ENCODE measurements around the gene SRSF10. TPM values are rescaled to one million over a fixed set of nuclear protein-coding genes. Genes with fewer than 3 reads are reported as not detected.
A peak's percentile ranks its signal among the peaks of the same experiment; 100 is the strongest.

SRSF10 gene
- total RNA-seq = 100 to 1,000 TPM in 4 of 7 donors, 10 to 100 TPM in 3; 89.4 to 146 (median 102) TPM
- 10 to 100 TPM; 54.5 to 65.9 (median 64.0) TPM for polyA plus RNA-seq
- long read RNA-seq, donor 1, transcript SRSF10-212 (3 exons, 790 nt) = major isoform, 12 of 35 reads
- long read RNA-seq, donor 1, partial matches to known transcripts = 15 of 35 reads
- long read RNA-seq, donor 1, other reads (novel, unspliced or antisense) = 5 of 35 reads
- long read RNA-seq, donor 2, partial matches to known transcripts = 9 of 22 reads
- long read RNA-seq, donor 2, other reads (novel, unspliced or antisense) = 10 of 22 reads

GRCh38 chr1:23979881-23980727 is at the start of gene SRSF10:
SRSF10 (minus strand) TSS chr1:23980327; CDS start chr1:23980255, 72 bp downstream.
- intact Hi-C loops (cut with DNase I; ENCODE audit: low total_unique reads) = no loop called here
- Histone ChIP-seq H3K9me3 (no peaks in the 10 kb centered on the region), H3K4me3 (peak within 1 kb of the TSS; percentile 79 to 92 (median 87)), H3K27ac (peak within 1 kb of the TSS; percentile 96 to 98 (median 97)), H3K36me3 (peaks cover 0 to 11% (median 2%) of the 10 kb centered on the region in 6 donors), H3K4me1 (peaks cover 30 to 62% (median 59%) of the 10 kb centered on the region in 6 donors), H3K27me3 (replicated peaks in 1 of 7) (no peaks in the 10 kb centered on the region)
- DNase-seq = peak; percentile 99
- WGBS, 5 donors = 0 to 1% (median 1%) methylated on average over 60 to 84 of the region's 84 CpGs
- TF ChIP-seq, protein P1, sequence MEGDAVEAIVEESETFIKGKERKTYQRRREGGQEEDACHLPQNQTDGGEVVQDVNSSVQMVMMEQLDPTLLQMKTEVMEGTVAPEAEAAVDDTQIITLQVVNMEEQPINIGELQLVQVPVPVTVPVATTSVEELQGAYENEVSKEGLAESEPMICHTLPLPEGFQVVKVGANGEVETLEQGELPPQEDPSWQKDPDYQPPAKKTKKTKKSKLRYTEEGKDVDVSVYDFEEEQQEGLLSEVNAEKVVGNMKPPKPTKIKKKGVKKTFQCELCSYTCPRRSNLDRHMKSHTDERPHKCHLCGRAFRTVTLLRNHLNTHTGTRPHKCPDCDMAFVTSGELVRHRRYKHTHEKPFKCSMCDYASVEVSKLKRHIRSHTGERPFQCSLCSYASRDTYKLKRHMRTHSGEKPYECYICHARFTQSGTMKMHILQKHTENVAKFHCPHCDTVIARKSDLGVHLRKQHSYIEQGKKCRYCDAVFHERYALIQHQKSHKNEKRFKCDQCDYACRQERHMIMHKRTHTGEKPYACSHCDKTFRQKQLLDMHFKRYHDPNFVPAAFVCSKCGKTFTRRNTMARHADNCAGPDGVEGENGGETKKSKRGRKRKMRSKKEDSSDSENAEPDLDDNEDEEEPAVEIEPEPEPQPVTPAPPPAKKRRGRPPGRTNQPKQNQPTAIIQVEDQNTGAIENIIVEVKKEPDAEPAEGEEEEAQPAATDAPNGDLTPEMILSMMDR (IDR thresholded peaks at IDR 0.05 in 8 of 11, conservative IDR thresholded peaks at IDR 0.05 in 3 of 11) = peak in 10 of 11 experiments; percentile 15 to 79 (median 61)
- TF ChIP-seq POLR2AphosphoS5 (IDR thresholded peaks at IDR 0.05) (peak; percentile 100), POLR2A (IDR thresholded peaks at IDR 0.05) (peak; percentile 80 to 98 (median 98))

GRCh38 chr1:24027838-24028468 is 47.8 kb upstream of the SRSF10 start:
- H3K27ac ChIP-seq = no peak overlapping the region
- no peaks in the 10 kb centered on the region for H3K36me3 ChIP-seq
- H3K4me1 ChIP-seq = no peaks in the 10 kb centered on the region
- no peak overlapping the region for H3K4me3 ChIP-seq
- intact Hi-C loops (cut with DNase I; ENCODE audit: low total_unique reads) = no loop called here
- WGBS, 5 donors = 78 to 93% (median 83%) methylated on average over 4 of the region's 4 CpGs
- TF ChIP-seq, protein P1 (IDR thresholded peaks at IDR 0.05 in 8 of 11, conservative IDR thresholded peaks at IDR 0.05 in 3 of 11) = peak in 8 of 11 experiments; percentile 8 to 42 (median 34)
- TF ChIP-seq POLR2AphosphoS5 (IDR thresholded peaks at IDR 0.05) = no peak
- TF ChIP-seq POLR2A (IDR thresholded peaks at IDR 0.05) = no peak
- no peak for DNase-seq
- no peaks in the 10 kb centered on the region for H3K9me3 ChIP-seq
- no peaks in the 10 kb centered on the region for H3K27me3 ChIP-seq (replicated peaks in 1 of 7)

DNA sequence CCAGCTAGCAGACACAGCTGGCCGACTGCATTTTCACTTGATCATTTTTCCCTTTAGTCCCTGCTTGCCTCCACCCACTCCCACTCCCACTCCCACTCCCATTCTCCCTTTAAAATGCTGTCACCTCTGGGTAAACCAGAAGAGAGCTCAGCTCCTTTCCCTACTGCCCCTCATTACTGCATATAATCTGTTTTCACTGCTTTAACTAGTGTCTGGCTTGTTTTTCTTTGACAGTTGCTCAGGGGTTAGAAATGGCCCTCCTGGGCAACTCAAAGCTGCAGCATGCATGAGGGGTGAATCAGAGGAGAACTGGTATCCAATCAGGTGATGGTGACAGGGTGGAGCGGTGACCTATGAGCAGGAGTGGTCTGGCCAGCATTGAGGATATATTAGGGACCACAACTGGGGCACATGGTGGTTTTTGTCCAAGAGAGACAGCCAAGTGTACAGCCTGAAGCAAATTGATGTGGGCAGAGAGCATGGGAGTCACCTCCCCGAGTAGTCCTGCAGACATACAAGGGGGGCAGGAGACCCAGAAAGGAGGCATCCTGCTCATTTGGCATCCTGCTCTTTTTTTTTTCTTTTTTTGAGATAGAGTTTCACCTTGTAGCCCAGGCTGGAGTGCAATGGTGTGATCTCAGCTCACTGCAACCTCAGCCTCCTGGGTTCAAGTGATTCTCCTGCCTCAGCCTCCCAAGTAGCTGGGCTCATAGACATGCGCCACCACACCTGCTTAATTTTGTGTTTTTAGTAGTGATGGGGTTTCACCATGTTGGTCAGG is 42.6 kb upstream of the SRSF10 start:
- DNase-seq = no peak
- Histone ChIP-seq H3K9me3 (no peaks in the 10 kb centered on the region), H3K4me1 (peaks cover 0 to 12% (median 0%) of the 10 kb centered on the region in 6 donors), H3K36me3 (no peaks in the 10 kb centered on the region), H3K27ac (no peak overlapping the region), H3K4me3 (no peak overlapping the region), H3K27me3 (replicated peaks in 1 of 7) (no peaks in the 10 kb centered on the region)
- intact Hi-C loops (cut with DNase I; ENCODE audit: low total_unique reads) = no loop called here
- TF ChIP-seq POLR2A (IDR thresholded peaks at IDR 0.05) = no peak
- TF ChIP-seq, protein P1 (IDR thresholded peaks at IDR 0.05 in 8 of 11, conservative IDR thresholded peaks at IDR 0.05 in 3 of 11) = no peak
- 75 to 87% (median 84%) methylated on average over 4 of the region's 4 CpGs for WGBS, 5 donors
